K562 (cell line): Measurements from ENCODE around the gene ANKRD11. TPM values are rescaled to one million over a fixed set of nuclear protein-coding genes. Genes with fewer than 3 reads are reported as not detected.

Experiments used
- BACH1 ChIP-seq: fragments of 200-800 bp; sonication (Bioruptor generic); IDR thresholded peaks from 2 replicates; pipeline ENCODE4 v1.6.1; 2016; ENCODE audit warnings: missing genetic modification characterization, missing compliant biosample characterization
- ELF2 ChIP-seq: fragments of 250-450 bp; sonication (Bioruptor Pico); IDR thresholded peaks from 2 replicates; pipeline ENCODE4 v1.5.0; 2021; ENCODE audit warnings: mild to moderate bottlenecking
- FOXA3 ChIP-seq, 2 experiments: fragments of 450-650 bp in 1 of 2; sonication (generic) in 1 of 2; formaldehyde crosslinking; IDR thresholded peaks in 1 of 2; conservative IDR thresholded peaks in 1 of 2; 2 replicates each; pipeline versions ENCODE4 v1.4.0 to v1.8.0; 2020 to 2022; ENCODE audit warnings: mild to moderate bottlenecking in 2 of 2, missing genetic modification reagents in 1 of 2
- GATAD2B ChIP-seq: fragments of 450-650 bp; IDR thresholded peaks from 2 replicates; pipeline ENCODE4 v1.6.1; 2017; ENCODE audit warnings: mild to moderate bottlenecking, borderline replicate concordance
- KAT7 ChIP-seq: sonication (generic); formaldehyde crosslinking; IDR thresholded peaks from 2 replicates; pipeline ENCODE4 v1.8.0; 2022; ENCODE audit warnings: missing genetic modification reagents, mild to moderate bottlenecking, borderline replicate concordance
- KDM1A ChIP-seq, 2 experiments: fragments of 450-650 bp; IDR thresholded peaks; 2 replicates each; pipeline ENCODE4 v1.6.1; 2016; ENCODE audit warnings: mild to moderate bottlenecking in 2 of 2
- MCM7 ChIP-seq, 2 experiments: fragments of 450-650 bp; IDR thresholded peaks; 2 replicates each; pipeline ENCODE4 v1.6.1; 2016 to 2018
- PHTF2 ChIP-seq: fragments of 250-450 bp; sonication (Bioruptor Pico); IDR thresholded peaks from 2 replicates; pipeline ENCODE4 v1.5.0; 2021; ENCODE audit warnings: mild to moderate bottlenecking
- POLR3A ChIP-seq: IDR thresholded peaks from 2 replicates; pipeline ENCODE4 v1.6.1; 2011; ENCODE audit warnings: borderline replicate concordance, mild to moderate bottlenecking, moderate library complexity; ENCODE audit not compliant: insufficient read length, insufficient read depth; ENCODE audit errors: extremely low read depth
- PPARD ChIP-seq: fragments of 250-450 bp; sonication (Bioruptor Pico); IDR thresholded peaks from 2 replicates; pipeline ENCODE4 v1.8.0; 2022; ENCODE audit warnings: inconsistent platforms, mild to moderate bottlenecking, moderate library complexity
- RBM14 ChIP-seq: fragments of 200-400 bp; formaldehyde crosslinking; IDR thresholded peaks from 2 replicates; pipeline ENCODE4 v1.6.1; 2018; ENCODE audit warnings: low read depth, mild to moderate bottlenecking, low read length, moderate library complexity, borderline replicate concordance; ENCODE audit not compliant: insufficient read depth
- TAF15 ChIP-seq: fragments of 200-400 bp; formaldehyde crosslinking; IDR thresholded peaks from 2 replicates; pipeline ENCODE4 v1.6.1; 2017; ENCODE audit warnings: mild to moderate bottlenecking, low read depth, low read length, moderate library complexity
- ZNF124 ChIP-seq: sonication (generic); formaldehyde crosslinking; IDR thresholded peaks from 2 replicates; pipeline ENCODE4 v1.8.1; 2022; ENCODE audit warnings: missing genetic modification reagents
- ZNF717 ChIP-seq: fragments of 250-450 bp; sonication (Bioruptor Pico); IDR thresholded peaks from 2 replicates; pipeline ENCODE4 v1.5.0; 2021
- polyA plus RNA-seq, 8 experiments: library from polyadenylated mRNA; depleted of rRNA in 4 of 8; stranded (reverse) in 5 of 8; unstranded in 3 of 8; fragments of >200 nt; fragmentation: Nextera tagmentation in 2 of 8; fragmentation: Illumina TruSeq in 1 of 8; extraction: Ambion mirVana in 2 of 8; extraction: Trizol in 1 of 8; gene quantifications; 2 replicates each; pipeline versions ENCODE4 v1.2.1 to v1.2.3, GENCODE V29; 2011 to 2014; ENCODE audit warnings: inconsistent platforms in 1 of 8, missing spikeins in 1 of 8
- total RNA-seq, 7 experiments: library from RNA; depleted of rRNA in 6 of 7; stranded (reverse); fragments of >200 nt in 6 of 7; fragmentation: Illumina TruSeq in 2 of 7; extraction: Trizol in 2 of 7; gene quantifications; 2 replicates each; pipeline versions ENCODE4 v1.2.1 to v1.2.3, GENCODE V29; 2011 to 2021; ENCODE audit warnings: low replicate concordance in 1 of 7
- TF ChIP-seq, protein P1 (sequence below): fragments of 250-450 bp; sonication (Bioruptor Pico); IDR thresholded peaks from 2 replicates; pipeline ENCODE4 v1.5.0; 2021; ENCODE audit warnings: mild to moderate bottlenecking, moderate library complexity
- TF ChIP-seq, protein P2 (sequence below): sonication (generic); formaldehyde crosslinking; IDR thresholded peaks from 2 replicates; pipeline ENCODE4 v1.8.0; 2022; ENCODE audit warnings: missing genetic modification reagents, mild to moderate bottlenecking, borderline replicate concordance
- TF ChIP-seq, protein P3 (sequence below), 3 experiments: fragments of 200-800 bp in 1 of 3; fragments of 250-450 bp in 1 of 3; fragments of 450-650 bp in 1 of 3; sonication (Bioruptor Pico) in 1 of 3; sonication (Bioruptor generic) in 1 of 3; formaldehyde crosslinking in 1 of 3; IDR thresholded peaks; 2 replicates each; pipeline versions ENCODE4 v1.6.1 to v1.8.0; 2016 to 2022; ENCODE audit warnings: mild to moderate bottlenecking in 2 of 3, missing genetic modification characterization in 2 of 3, missing compliant biosample characterization in 1 of 3, moderate library complexity in 1 of 3
- TF ChIP-seq, protein P4 (sequence below): IDR thresholded peaks from 2 replicates; pipeline ENCODE4 v1.6.1; 2011; ENCODE audit not compliant: insufficient read length; ENCODE audit errors: extremely low read depth

ANKRD11 gene
- total and polyA plus RNA-seq, 9 of the 15 experiments (the other 6 are each of a cell fraction or from before 2014, with no cell fraction given), result 4.7 to 126 (median 31.7) TPM

DNA sequence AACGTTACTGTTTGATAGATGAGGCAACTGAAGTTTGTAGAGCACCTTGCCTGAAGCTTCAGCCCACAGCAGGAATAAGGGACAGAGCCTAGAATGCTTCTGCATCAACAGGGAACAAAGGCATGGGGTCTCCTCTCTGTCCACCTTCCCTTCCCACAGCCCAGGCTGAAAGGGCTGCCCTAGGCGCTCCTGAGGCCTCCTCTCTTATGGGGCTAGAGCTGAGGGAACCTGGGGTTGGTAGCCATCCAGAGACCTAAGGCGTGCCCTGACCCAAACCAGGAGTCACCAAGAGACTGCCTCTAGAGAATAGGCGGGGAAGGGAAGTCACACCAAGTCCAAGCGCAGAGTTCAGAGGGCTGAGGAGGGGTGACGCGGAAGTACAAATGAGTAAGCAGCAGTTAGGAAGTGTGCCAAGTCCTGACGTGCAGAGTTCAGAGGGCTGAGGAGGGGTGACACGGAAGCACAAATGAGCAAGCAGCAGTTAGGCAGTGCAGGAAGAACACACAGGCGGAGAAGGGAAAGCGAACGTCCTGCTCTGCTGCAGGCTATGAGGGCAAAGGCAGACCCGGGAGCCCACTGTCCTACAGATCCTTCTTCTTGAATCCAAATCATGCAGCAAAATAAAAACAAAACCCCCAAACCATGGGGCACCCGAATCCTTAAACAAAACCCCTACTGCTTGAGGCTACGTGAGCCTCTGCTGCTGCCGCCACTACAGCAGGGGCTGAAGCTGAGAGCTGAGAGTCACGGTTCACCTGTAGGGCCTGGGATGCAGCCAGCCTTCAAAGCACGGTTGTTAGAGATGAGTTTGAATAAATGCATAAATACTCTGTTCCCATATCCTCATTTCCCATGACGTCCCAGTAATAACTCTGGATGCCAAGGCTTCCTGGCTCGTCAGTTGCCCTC is 15.1 kb upstream of the ANKRD11 start (continued):
- TF ChIP-seq KAT7 (CRISPR knock-in tag) (no peak), ZNF124 (CRISPR knock-in tag) (no peak), KDM1A (IDR thresholded peaks at IDR 0.05) (no peak), PHTF2 (no peak), RBM14 (no peak), PPARD (CRISPR knock-in tag) (no peak), BACH1 (tag) (no peak), FOXA3 (CRISPR knock-in tag; conservative IDR thresholded peaks at IDR 0.05 in 1 of 2, IDR thresholded peaks at IDR 0.05 in 1 of 2) (no peak), TAF15 (no peak), ZNF717 (CRISPR knock-in tag) (no peak), GATAD2B (no peak), ELF2 (CRISPR knock-in tag) (peak; percentile 84), POLR3A (no peak), MCM7 (IDR thresholded peaks at IDR 0.05) (no peak)
- TF ChIP-seq, protein P1, sequence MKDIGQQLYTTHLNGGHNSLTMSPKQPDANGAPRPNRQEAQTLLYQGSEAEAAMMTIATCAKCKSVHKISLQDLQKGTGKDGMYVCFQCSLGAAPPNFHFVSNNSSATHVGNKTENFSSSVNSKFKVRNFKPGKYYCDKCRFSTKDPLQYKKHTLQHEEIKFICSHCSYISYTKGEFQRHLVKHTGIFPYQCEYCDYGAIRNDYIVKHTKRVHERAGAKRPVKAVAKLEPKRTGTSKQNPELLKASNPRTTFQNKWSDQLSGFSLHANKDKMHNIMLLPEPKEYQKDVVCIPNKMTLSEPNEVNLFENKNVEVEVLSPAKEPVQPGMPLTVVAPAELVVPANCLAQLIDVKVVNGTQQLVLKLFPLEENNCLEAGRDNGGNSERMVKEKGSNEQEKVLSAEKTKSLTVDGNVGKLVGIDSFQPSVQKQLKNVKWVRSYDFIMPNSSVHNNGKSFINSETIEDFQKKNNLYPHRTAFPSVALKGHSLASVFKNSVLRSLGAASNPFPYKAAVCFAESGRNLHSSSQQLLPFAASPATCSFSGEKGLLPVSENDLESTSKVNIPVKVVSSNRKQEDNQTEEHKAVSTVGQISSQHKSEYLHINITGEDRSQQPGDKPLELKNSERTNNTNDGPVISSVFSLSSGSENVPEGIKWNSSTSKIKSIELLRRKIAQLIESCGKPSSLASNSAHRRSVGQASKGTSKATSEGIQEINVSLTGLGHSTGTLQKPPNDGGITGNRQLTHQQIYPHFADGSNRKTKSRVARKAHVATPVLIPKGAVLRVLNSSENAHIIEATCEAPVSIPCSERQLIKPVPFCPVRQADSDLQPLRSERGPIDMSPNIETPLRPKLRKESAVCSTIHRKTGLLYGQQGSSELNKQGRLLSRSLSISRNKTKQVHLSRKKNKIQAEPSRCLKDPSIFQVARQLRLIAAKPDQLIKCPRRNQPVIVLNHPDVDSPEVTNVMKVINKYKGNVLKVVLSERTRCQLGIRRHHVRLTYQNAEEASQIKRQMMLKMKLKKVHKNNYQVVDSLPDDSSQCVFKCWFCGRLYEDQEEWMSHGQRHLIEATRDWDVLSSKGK (CRISPR knock-in tag), result no peak
- TF ChIP-seq, protein P2, sequence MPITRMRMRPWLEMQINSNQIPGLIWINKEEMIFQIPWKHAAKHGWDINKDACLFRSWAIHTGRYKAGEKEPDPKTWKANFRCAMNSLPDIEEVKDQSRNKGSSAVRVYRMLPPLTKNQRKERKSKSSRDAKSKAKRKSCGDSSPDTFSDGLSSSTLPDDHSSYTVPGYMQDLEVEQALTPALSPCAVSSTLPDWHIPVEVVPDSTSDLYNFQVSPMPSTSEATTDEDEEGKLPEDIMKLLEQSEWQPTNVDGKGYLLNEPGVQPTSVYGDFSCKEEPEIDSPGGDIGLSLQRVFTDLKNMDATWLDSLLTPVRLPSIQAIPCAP (CRISPR knock-in tag), result no peak
- TF ChIP-seq, protein P3, sequence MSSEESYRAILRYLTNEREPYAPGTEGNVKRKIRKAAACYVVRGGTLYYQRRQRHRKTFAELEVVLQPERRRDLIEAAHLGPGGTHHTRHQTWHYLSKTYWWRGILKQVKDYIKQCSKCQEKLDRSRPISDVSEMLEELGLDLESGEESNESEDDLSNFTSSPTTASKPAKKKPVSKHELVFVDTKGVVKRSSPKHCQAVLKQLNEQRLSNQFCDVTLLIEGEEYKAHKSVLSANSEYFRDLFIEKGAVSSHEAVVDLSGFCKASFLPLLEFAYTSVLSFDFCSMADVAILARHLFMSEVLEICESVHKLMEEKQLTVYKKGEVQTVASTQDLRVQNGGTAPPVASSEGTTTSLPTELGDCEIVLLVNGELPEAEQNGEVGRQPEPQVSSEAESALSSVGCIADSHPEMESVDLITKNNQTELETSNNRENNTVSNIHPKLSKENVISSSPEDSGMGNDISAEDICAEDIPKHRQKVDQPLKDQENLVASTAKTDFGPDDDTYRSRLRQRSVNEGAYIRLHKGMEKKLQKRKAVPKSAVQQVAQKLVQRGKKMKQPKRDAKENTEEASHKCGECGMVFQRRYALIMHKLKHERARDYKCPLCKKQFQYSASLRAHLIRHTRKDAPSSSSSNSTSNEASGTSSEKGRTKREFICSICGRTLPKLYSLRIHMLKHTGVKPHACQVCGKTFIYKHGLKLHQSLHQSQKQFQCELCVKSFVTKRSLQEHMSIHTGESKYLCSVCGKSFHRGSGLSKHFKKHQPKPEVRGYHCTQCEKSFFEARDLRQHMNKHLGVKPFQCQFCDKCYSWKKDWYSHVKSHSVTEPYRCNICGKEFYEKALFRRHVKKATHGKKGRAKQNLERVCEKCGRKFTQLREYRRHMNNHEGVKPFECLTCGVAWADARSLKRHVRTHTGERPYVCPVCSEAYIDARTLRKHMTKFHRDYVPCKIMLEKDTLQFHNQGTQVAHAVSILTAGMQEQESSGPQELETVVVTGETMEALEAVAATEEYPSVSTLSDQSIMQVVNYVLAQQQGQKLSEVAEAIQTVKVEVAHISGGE (CRISPR knock-in tag; IDR thresholded peaks at IDR 0.05), result peak in 1 of 3 experiments; percentile 90; a peak in 2 of 6 replicates
- TF ChIP-seq, protein P4, sequence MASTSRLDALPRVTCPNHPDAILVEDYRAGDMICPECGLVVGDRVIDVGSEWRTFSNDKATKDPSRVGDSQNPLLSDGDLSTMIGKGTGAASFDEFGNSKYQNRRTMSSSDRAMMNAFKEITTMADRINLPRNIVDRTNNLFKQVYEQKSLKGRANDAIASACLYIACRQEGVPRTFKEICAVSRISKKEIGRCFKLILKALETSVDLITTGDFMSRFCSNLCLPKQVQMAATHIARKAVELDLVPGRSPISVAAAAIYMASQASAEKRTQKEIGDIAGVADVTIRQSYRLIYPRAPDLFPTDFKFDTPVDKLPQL, result no peak
